Measurements from ENCODE around the gene CARD14. TPM values are rescaled to one million over a fixed set of nuclear protein-coding genes. Genes with fewer than 3 reads are reported as not detected.

CARD14 gene
- total RNA-seq, 1 experiment from 2014 or later, result 2.3 TPM

GRCh38 chr17:80130992-80131391 is 38.8 kb upstream of the CARD14 start:
- no peak overlapping the region for H3K27ac ChIP-seq (ENCODE audit: low read length)
- H3K27me3 ChIP-seq (ENCODE audit: low read length), result no peaks in the 10 kb centered on the region
- ATAC-seq (no peak), DNase-seq (no peak)
- no peak overlapping the region for H2AFZ ChIP-seq (ENCODE audit: low read length)
- no peak overlapping the region for H3K9ac ChIP-seq (ENCODE audit: low read length)
- no peak for TF ChIP-seq EZH2 (IDR thresholded peaks at IDR 0.05; ENCODE audit: low read length, unreplicated experiment)
- TF ChIP-seq EZH2phosphoT487 (IDR thresholded peaks at IDR 0.05; ENCODE audit: borderline replicate concordance, low read length), result no peak
- no peak for TF ChIP-seq CTCF (conservative IDR thresholded peaks at IDR 0.05; ENCODE audit: low read depth, low read length)
- CTCF ChIA-PET, result no interaction called here
- no peaks in the 10 kb centered on the region for H3F3A ChIP-seq (ENCODE audit: low read length, unreplicated experiment)
- no peaks in the 10 kb centered on the region for H3K9me3 ChIP-seq (ENCODE audit: low read length)
- H3K4me2 ChIP-seq (ENCODE audit: low read length), result no peak overlapping the region
- H3K4me1 ChIP-seq (ENCODE audit: insufficient read depth, low read length), result peaks cover 4% of the 10 kb centered on the region; the same call in 1 of the 2 replicates
- peaks cover 26% of the 10 kb centered on the region for H3K36me3 ChIP-seq (ENCODE audit: low read depth, low read length)
- no TSS peak for BruUV-seq (replicated peaks)
- no peaks in the 10 kb centered on the region for H3K79me2 ChIP-seq (ENCODE audit: low read length)
- H3K4me3 ChIP-seq (ENCODE audit: low read length), result no peak overlapping the region
- no peaks in the 10 kb centered on the region for H4K20me1 ChIP-seq (ENCODE audit: low read length)
- no peaks in the 10 kb centered on the region for H3K9me2 ChIP-seq (replicated peaks; ENCODE audit: low read length)
- POLR2A ChIA-PET (ENCODE audit: unreplicated experiment), result no interaction called here
- intact Hi-C loops (cut with micrococcal nuclease), result no loop called here

GRCh38 chr17:80132906-80133625 is 36.8 kb upstream of the CARD14 start:
- POLR2A ChIA-PET (ENCODE audit: unreplicated experiment), result interaction anchor here (0.6 kb wide), 1 partner anchor 125 kb away, joined by 4 read pairs; no protein-coding TSS in a partner anchor
- H3K79me2 ChIP-seq (ENCODE audit: low read length), result no peaks in the 10 kb centered on the region
- intact Hi-C loops (cut with micrococcal nuclease), result no loop called here
- no peaks in the 10 kb centered on the region for H3K27me3 ChIP-seq (ENCODE audit: low read length)
- peaks cover 4% of the 10 kb centered on the region; the same call in 1 of the 2 replicates for H3K4me1 ChIP-seq (ENCODE audit: insufficient read depth, low read length)
- no peaks in the 10 kb centered on the region for H3F3A ChIP-seq (ENCODE audit: low read length, unreplicated experiment)
- DNase-seq, result no peak
- no peak overlapping the region for H3K4me2 ChIP-seq (ENCODE audit: low read length)
- no peak overlapping the region for H3K27ac ChIP-seq (ENCODE audit: low read length)
- H3K9me2 ChIP-seq (replicated peaks; ENCODE audit: low read length), result no peaks in the 10 kb centered on the region
- H3K36me3 ChIP-seq (ENCODE audit: low read depth, low read length), result peaks cover 46% of the 10 kb centered on the region
- H2AFZ ChIP-seq (ENCODE audit: low read length), result no peak overlapping the region
- H4K20me1 ChIP-seq (ENCODE audit: low read length), result no peaks in the 10 kb centered on the region
- no peak overlapping the region for H3K9ac ChIP-seq (ENCODE audit: low read length)
- CTCF ChIA-PET, result no interaction called here
- ATAC-seq, result no peak
- no peak for TF ChIP-seq EZH2 (IDR thresholded peaks at IDR 0.05; ENCODE audit: low read length, unreplicated experiment)
- no peak for TF ChIP-seq CTCF (conservative IDR thresholded peaks at IDR 0.05; ENCODE audit: low read depth, low read length)
- no peak for TF ChIP-seq EZH2phosphoT487 (IDR thresholded peaks at IDR 0.05; ENCODE audit: borderline replicate concordance, low read length)
- BruUV-seq (replicated peaks), result no TSS peak
- H3K9me3 ChIP-seq (ENCODE audit: low read length), result no peaks in the 10 kb centered on the region
- no peak overlapping the region for H3K4me3 ChIP-seq (ENCODE audit: low read length)

- intact Hi-C loops (cut with micrococcal nuclease), result no loop called here
- POLR2A ChIA-PET (ENCODE audit: unreplicated experiment), result interaction anchor here (0.6 kb wide), 1 partner anchor 125 kb away, joined by 4 read pairs; no protein-coding TSS in a partner anchor
- CTCF ChIA-PET, result no interaction called here
- Histone ChIP-seq H3F3A (ENCODE audit: low read length, unreplicated experiment) (no peaks in the 10 kb centered on the region), H3K9me2 (replicated peaks; ENCODE audit: low read length) (no peaks in the 10 kb centered on the region), H3K9me3 (ENCODE audit: low read length) (no peaks in the 10 kb centered on the region), H3K4me1 (ENCODE audit: insufficient read depth, low read length) (peaks cover 4% of the 10 kb centered on the region; the same call in 1 of the 2 replicates), H3K9ac (ENCODE audit: low read length) (no peak overlapping the region), H3K36me3 (ENCODE audit: low read depth, low read length) (peaks cover 51% of the 10 kb centered on the region), H3K27me3 (ENCODE audit: low read length) (no peaks in the 10 kb centered on the region), H2AFZ (ENCODE audit: low read length) (no peak overlapping the region), H3K4me3 (ENCODE audit: low read length) (no peak overlapping the region), H4K20me1 (ENCODE audit: low read length) (no peaks in the 10 kb centered on the region), H3K4me2 (ENCODE audit: low read length) (no peak overlapping the region), H3K79me2 (ENCODE audit: low read length) (no peaks in the 10 kb centered on the region), H3K27ac (ENCODE audit: low read length) (no peak overlapping the region)
- ATAC-seq (no peak), DNase-seq (no peak)
- BruUV-seq (replicated peaks), result no TSS peak
- TF ChIP-seq CTCF (conservative IDR thresholded peaks at IDR 0.05; ENCODE audit: low read depth, low read length) (no peak), EZH2phosphoT487 (IDR thresholded peaks at IDR 0.05; ENCODE audit: borderline replicate concordance, low read length) (no peak), EZH2 (IDR thresholded peaks at IDR 0.05; ENCODE audit: low read length, unreplicated experiment) (no peak)
Measured at GRCh38 chr17:80133626-80133970, 36.2 kb upstream of the CARD14 start.

All from PC-3 (cell line).